ENCODE data around the gene ZSCAN12. TPM values are rescaled to one million over a fixed set of nuclear protein-coding genes. Genes with fewer than 3 reads are reported as not detected.
"Not testable (repeated sequence)": the region's sequence is repeated elsewhere in the genome, so short reads cannot be mapped to it uniquely, and the experiment has no call there.

ZSCAN12 gene
- total RNA-seq, 4 donors from 2014 or later, result 1.2 to 6.2 (median 3.5) TPM

DNA sequence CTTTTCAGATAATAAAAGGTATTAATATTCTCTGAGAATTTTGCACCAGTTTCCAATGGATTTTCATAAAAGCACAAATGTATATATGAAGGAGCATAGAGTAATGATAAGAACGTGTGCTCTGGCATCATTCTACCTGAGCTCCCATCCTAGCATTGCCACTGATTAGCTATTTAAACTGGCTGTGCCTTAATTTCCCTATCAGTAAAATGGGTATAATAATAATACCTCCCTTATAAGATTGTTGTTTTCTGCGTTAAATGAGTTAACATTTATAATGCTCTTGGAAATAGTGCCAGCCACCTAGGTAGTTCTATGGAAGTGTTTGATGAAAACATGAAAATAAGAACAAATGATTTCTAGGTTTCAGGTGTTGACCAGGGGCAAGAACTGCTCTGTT lies 38.6 kb downstream of the ZSCAN12 start:
- H3K36me3 ChIP-seq, result peaks cover 0 to 30% (median 6%) of the 10 kb centered on the region in 4 donors
- H3K4me3 ChIP-seq, result no peak overlapping the region
- no peak for DNase-seq
- no peaks in the 10 kb centered on the region for H3K9me3 ChIP-seq
- H3K27me3 ChIP-seq, result no peaks in the 10 kb centered on the region
- intact Hi-C loops (cut with DNase I; ENCODE audit: low total_unique reads), result no loop called here
- 88 to 89% methylated on average over 2 of the region's 2 CpGs for WGBS, 2 donors (ENCODE audit: low coverage in 1 of 2)
- H3K27ac ChIP-seq, result no peak overlapping the region
- in situ Hi-C loops (cut with MboI; ENCODE audit: low pct_ligation_motif_present in 1 of 4, low pct_unique_long_range_greater_than_20kb in 1 of 4, low sequenced_read_pairs in 3 of 4), result loop anchor here in 3 of 4 donors (25.0 kb wide), 4 partner anchors 99 to 1174 kb away; partner anchors contain the start of genes NKAPL (in 1 of the 3), OR2B2 (in 1 of the 3), ZKSCAN4 (in 1 of the 3) and ZKSCAN8 (in 1 of the 3)
- H3K4me1 ChIP-seq, result peaks cover 4 to 12% (median 4%) of the 10 kb centered on the region in 4 donors
- TF ChIP-seq EP300 (IDR thresholded peaks at IDR 0.05; ENCODE audit: low read depth) (no peak), POLR2AphosphoS5 (IDR thresholded peaks at IDR 0.05) (no peak), POLR2A (IDR thresholded peaks at IDR 0.05) (no peak)
- TF ChIP-seq, protein P1, sequence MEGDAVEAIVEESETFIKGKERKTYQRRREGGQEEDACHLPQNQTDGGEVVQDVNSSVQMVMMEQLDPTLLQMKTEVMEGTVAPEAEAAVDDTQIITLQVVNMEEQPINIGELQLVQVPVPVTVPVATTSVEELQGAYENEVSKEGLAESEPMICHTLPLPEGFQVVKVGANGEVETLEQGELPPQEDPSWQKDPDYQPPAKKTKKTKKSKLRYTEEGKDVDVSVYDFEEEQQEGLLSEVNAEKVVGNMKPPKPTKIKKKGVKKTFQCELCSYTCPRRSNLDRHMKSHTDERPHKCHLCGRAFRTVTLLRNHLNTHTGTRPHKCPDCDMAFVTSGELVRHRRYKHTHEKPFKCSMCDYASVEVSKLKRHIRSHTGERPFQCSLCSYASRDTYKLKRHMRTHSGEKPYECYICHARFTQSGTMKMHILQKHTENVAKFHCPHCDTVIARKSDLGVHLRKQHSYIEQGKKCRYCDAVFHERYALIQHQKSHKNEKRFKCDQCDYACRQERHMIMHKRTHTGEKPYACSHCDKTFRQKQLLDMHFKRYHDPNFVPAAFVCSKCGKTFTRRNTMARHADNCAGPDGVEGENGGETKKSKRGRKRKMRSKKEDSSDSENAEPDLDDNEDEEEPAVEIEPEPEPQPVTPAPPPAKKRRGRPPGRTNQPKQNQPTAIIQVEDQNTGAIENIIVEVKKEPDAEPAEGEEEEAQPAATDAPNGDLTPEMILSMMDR (IDR thresholded peaks at IDR 0.05), result no peak

DNA sequence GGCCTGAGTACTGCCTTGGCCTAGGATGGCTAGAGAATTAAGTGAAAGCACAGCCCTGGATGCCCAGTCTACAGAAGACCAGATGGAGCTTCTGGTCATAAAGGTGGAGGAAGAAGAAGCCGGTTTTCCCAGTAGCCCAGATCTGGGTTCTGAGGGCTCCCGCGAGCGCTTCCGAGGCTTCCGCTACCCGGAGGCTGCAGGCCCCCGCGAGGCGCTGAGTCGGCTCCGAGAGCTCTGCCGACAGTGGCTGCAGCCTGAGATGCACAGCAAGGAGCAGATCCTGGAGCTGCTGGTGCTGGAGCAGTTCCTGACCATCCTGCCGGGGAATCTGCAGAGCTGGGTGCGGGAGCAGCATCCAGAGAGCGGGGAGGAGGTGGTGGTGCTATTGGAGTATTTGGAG lies 40.0 kb downstream of the ZSCAN12 start:
- not testable (repeated sequence) for H3K9me3 ChIP-seq, H3K4me3 ChIP-seq, DNase-seq, H3K27me3 ChIP-seq, H3K27ac ChIP-seq
- 97% methylated on average over 14 of the region's 16 CpGs; no CpG with 5 or more reads in 1 of the 2 donors for WGBS, 2 donors (ENCODE audit: low coverage in 1 of 2)
- H3K4me1 ChIP-seq, result peaks cover 9 to 20% (median 15%) of the 10 kb centered on the region in 4 donors
- H3K36me3 ChIP-seq, result peaks cover 0 to 22% (median 0%) of the 10 kb centered on the region in 4 donors
- intact Hi-C loops (cut with DNase I; ENCODE audit: low total_unique reads), result loop anchor here (5.0 to 10.0 kb wide), 2 partner anchors 92 to 225 kb away; partner anchors contain the start of gene ZSCAN26
- in situ Hi-C loops (cut with MboI; ENCODE audit: low pct_ligation_motif_present in 1 of 4, low pct_unique_long_range_greater_than_20kb in 1 of 4, low sequenced_read_pairs in 3 of 4), result loop anchor here (10.0 to 25.0 kb wide), 5 partner anchors 97 to 1172 kb away; partner anchors contain the start of genes NKAPL (in 1 of the 4), OR2B2 (in 1 of the 4), ZKSCAN4 (in 1 of the 4) and ZKSCAN8 (in 1 of the 4)

DNA sequence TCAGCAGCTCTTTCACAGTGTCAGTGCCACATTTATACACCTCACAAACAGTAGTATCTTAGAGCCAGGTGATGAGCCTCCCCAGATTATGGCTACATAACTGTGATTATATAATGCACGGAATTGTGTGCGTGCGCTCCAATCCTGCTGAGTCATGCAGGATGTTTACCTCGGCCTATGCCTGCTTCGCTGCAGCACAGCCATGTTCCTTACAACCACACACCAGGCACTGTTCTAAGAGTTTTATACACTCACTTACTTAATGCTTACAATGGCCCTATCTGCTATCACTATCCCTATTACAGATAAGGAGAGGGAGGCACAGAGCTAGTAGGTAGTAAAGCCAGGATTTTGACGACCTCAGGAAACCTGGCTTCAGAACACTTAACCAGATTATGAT lies 42.5 kb downstream of the ZSCAN12 start:
- DNase-seq, result no peak
- no peaks in the 10 kb centered on the region for H3K9me3 ChIP-seq
- no peaks in the 10 kb centered on the region for H3K36me3 ChIP-seq
- no peak for TF ChIP-seq EP300 (IDR thresholded peaks at IDR 0.05; ENCODE audit: low read depth)
- TF ChIP-seq POLR2A (IDR thresholded peaks at IDR 0.05), result no peak
- TF ChIP-seq POLR2AphosphoS5 (IDR thresholded peaks at IDR 0.05), result no peak
- TF ChIP-seq, protein P1 (IDR thresholded peaks at IDR 0.05), result no peak
- peak overlapping the region in 2 of 4 donors; percentile 88 to 94 for H3K27ac ChIP-seq
- H3K4me1 ChIP-seq, result peaks cover 9 to 20% (median 17%) of the 10 kb centered on the region in 4 donors
- whole genome bisulfite sequencing, 2 donors (ENCODE audit: low coverage in 1 of 2), result 48 to 73% methylated on average over 3 to 6 of the region's 6 CpGs
- in situ Hi-C loops (cut with MboI; ENCODE audit: low pct_ligation_motif_present in 1 of 4, low pct_unique_long_range_greater_than_20kb in 1 of 4, low sequenced_read_pairs in 3 of 4), result loop anchor here (10.0 to 25.0 kb wide), 5 partner anchors 95 to 1170 kb away; partner anchors contain the start of genes NKAPL (in 1 of the 4), OR2B2 (in 1 of the 4), ZKSCAN4 (in 1 of the 4) and ZKSCAN8 (in 1 of the 4)
- no peak overlapping the region for H3K4me3 ChIP-seq
- intact Hi-C loops (cut with DNase I; ENCODE audit: low total_unique reads), result loop anchor here (5.0 to 10.0 kb wide), 2 partner anchors 90 to 222 kb away; partner anchors contain the start of gene ZSCAN26
- H3K27me3 ChIP-seq, result no peaks in the 10 kb centered on the region

DNA sequence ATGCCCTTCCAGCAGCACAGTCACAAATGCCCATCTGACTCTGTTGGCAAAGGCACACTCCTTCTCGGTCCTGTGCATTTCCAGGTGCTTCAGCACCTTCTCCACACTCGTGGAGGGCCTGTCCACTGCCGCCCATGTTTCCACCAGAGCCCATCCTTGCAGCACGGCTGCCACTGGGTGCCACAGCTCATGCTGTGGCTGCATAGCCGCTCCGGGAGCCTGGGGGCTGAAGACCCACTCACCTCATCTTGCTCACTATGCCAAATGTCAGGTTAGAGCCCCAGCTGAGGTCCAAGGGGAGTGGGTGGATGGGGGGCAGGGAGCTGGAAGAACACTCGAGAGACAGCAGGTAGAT lies 42.9 kb downstream of the ZSCAN12 start:
- no peaks in the 10 kb centered on the region for H3K9me3 ChIP-seq
- H3K27me3 ChIP-seq, result no peaks in the 10 kb centered on the region
- H3K27ac ChIP-seq, result peak overlapping the region; percentile 86 to 94 (median 90)
- H3K4me3 ChIP-seq, result no peak overlapping the region
- peaks cover 9 to 20% (median 17%) of the 10 kb centered on the region in 4 donors for H3K4me1 ChIP-seq
- in situ Hi-C loops (cut with MboI; ENCODE audit: low pct_ligation_motif_present in 1 of 4, low pct_unique_long_range_greater_than_20kb in 1 of 4, low sequenced_read_pairs in 3 of 4) (loop anchor here (10.0 to 25.0 kb wide), 5 partner anchors 94 to 1169 kb away; partner anchors contain the start of genes NKAPL (in 1 of the 4), OR2B2 (in 1 of the 4), ZKSCAN4 (in 1 of the 4) and ZKSCAN8 (in 1 of the 4)), intact Hi-C loops (cut with DNase I; ENCODE audit: low total_unique reads) (loop anchor here (5.0 to 10.0 kb wide), 2 partner anchors 89 to 222 kb away; partner anchors contain the start of gene ZSCAN26)
- DNase-seq, result no peak
- TF ChIP-seq POLR2AphosphoS5 (IDR thresholded peaks at IDR 0.05) (no peak), EP300 (IDR thresholded peaks at IDR 0.05; ENCODE audit: low read depth) (no peak), POLR2A (IDR thresholded peaks at IDR 0.05) (no peak)
- TF ChIP-seq, protein P1 (IDR thresholded peaks at IDR 0.05), result no peak
- H3K36me3 ChIP-seq, result no peaks in the 10 kb centered on the region
- 71% methylated on average over 1 to 7 of the region's 7 CpGs for WGBS, 2 donors (ENCODE audit: low coverage in 1 of 2)
